Thyroid gland (tissue), 4 donors: Measurements from ENCODE around the gene GAS1.

ENCODE experiments used
- CTCF ChIP-seq, 6 experiments: fragments of 200-600 bp in 3 of 6; fragments of 450-650 bp in 3 of 6; sonication (generic) in 3 of 6; IDR thresholded peaks; one replicate each; pipeline ENCODE4 v1.5.1; 2016 to 2019; ENCODE audit warnings: antibody characterized with exemption in 6 of 6, mild to moderate bottlenecking in 2 of 6, inconsistent platforms in 1 of 6, moderate library complexity in 1 of 6
- POLR2A ChIP-seq, 2 donors: fragments of 450-650 bp; IDR thresholded peaks; one replicate each; pipeline ENCODE4 v1.6.1; 2017; ENCODE audit warnings: antibody characterized with exemption in 2 of 2, mild to moderate bottlenecking in 2 of 2, moderate library complexity in 1 of 2

GRCh38 chr9:86907346-86907745 lies 40.0 kb downstream of the GAS1 start:
- no peak for TF ChIP-seq CTCF (IDR thresholded peaks at IDR 0.05)
- TF ChIP-seq POLR2A (IDR thresholded peaks at IDR 0.05): no peak
